K562 (cell line): ENCODE measurements around the gene PELI2. TPM values are rescaled to one million over a fixed set of nuclear protein-coding genes. Genes with fewer than 3 reads are reported as not detected.

Experiments used
- ATAC-seq: fragments of 200-7000 bp; cut with Tn5 transposase; 3 replicates; pipeline ENCODE4 v1.9.1; 2020; ENCODE audit warnings: moderate library complexity
- BruUV-seq: library from RNA; stranded (reverse); fragments of 400-500 nt; replicated peaks from 2 replicates; lab custom pipeline; 2021; lab: Mats Ljungman, UMichigan
- CTCF ChIA-PET: fragments of 300-600 bp; formaldehyde crosslinking; extraction: SDS; loops from one replicate; lab custom pipeline; 2021; ENCODE audit warnings: low intra/inter-chr PET ratio; lab: Yijun Ruan, JAX
- POLR2A ChIA-PET: fragments of 300-600, 350-650 bp; sonication (Branson Sonifier 250); formaldehyde crosslinking; extraction: SDS; loops from one replicate; lab custom pipeline; 2021; ENCODE audit warnings: antibody characterized with exemption, inconsistent platforms; lab: Yijun Ruan, JAX
- DNase-seq, 4 experiments: peaks; one replicate each; pipeline versions ENCODE4 v3.0.0 to v3.0.0-alpha.2; 2011 to 2018; ENCODE audit warnings: low spot score in 3 of 4, mixed read lengths in 3 of 4; ENCODE audit errors: extremely low read depth in 1 of 4
- FAIRE-seq: peaks from 2 replicates; lab custom pipeline; 2011; peaks lifted over from hg19 to GRCh38; lab: Jason Lieb, UNC
- H2AFZ ChIP-seq: 2 replicates; pipeline ENCODE4 v1.6.0; 2011; ENCODE audit warnings: low read depth, low read length, control low read depth, inconsistent platforms
- H3K27ac ChIP-seq: fragments of 200-600 bp; 3 replicates; pipeline ENCODE4 v1.8.0; 2011; ENCODE audit warnings: low read depth, mild to moderate bottlenecking, control low read depth, inconsistent platforms, low read length, moderate library complexity, mixed read lengths; ENCODE audit errors: extremely low read depth
- H3K27me3 ChIP-seq, 2 experiments: fragments of 300-600 bp in 1 of 2; 2 replicates in 1 of 2; 3 replicates in 1 of 2; pipeline versions ENCODE4 v1.6.0 to v1.8.0; 2011; ENCODE audit warnings: inconsistent platforms in 2 of 2, low read length in 2 of 2, mild to moderate bottlenecking in 1 of 2, mixed read lengths in 1 of 2, moderate library complexity in 1 of 2; ENCODE audit not compliant: control insufficient read depth in 2 of 2, insufficient read depth in 2 of 2
- H3K36me3 ChIP-seq: fragments of 300-600 bp; 3 replicates; pipeline ENCODE4 v1.8.0; 2011; ENCODE audit warnings: mild to moderate bottlenecking, low read length, inconsistent platforms; ENCODE audit not compliant: control insufficient read depth, insufficient read depth
- H3K4me1 ChIP-seq, 2 experiments: fragments of 200-600 bp in 1 of 2; replicated peaks in 1 of 2; 2 replicates in 1 of 2; 3 replicates in 1 of 2; pipeline versions ENCODE4 v1.5.1 to v1.8.0; 2011; ENCODE audit warnings: inconsistent platforms in 2 of 2, low read length in 2 of 2, mild to moderate bottlenecking in 1 of 2, mixed read lengths in 1 of 2, moderate library complexity in 1 of 2; ENCODE audit not compliant: control insufficient read depth in 2 of 2, insufficient read depth in 2 of 2
- H3K4me2 ChIP-seq: 2 replicates; pipeline ENCODE4 v1.6.1; 2011; ENCODE audit warnings: low read length, control low read depth, inconsistent platforms, mixed read lengths; ENCODE audit not compliant: insufficient read depth
- H3K4me3 ChIP-seq: fragments of 200-600 bp; sonication (generic), shearing (Covaris generic); 2 replicates; pipeline ENCODE4 v1.5.1; 2016; ENCODE audit warnings: control low read depth, inconsistent platforms
- H3K79me2 ChIP-seq: fragments of 200-600 bp; 3 replicates; pipeline ENCODE4 v1.8.0; 2011; ENCODE audit warnings: low read length, inconsistent platforms; ENCODE audit not compliant: control insufficient read depth, insufficient read depth
- H3K9ac ChIP-seq, 2 experiments: 2 replicates each; pipeline versions ENCODE4 v1.6.0 to v1.6.1; 2011; ENCODE audit warnings: low read depth in 2 of 2, low read length in 2 of 2, control low read depth in 1 of 2, inconsistent platforms in 1 of 2, mild to moderate bottlenecking in 1 of 2, mixed read lengths in 1 of 2; ENCODE audit not compliant: insufficient read depth in 1 of 2
- H3K9me1 ChIP-seq: one replicate; pipeline ENCODE4 v1.6.0; 2011; ENCODE audit warnings: inconsistent platforms, mild to moderate bottlenecking, low read length, moderate library complexity; ENCODE audit not compliant: control insufficient read depth, insufficient read depth
- H3K9me3 ChIP-seq: replicated peaks from 2 replicates; pipeline ENCODE4 v1.5.1; 2011; ENCODE audit warnings: low read depth, low read length, inconsistent platforms; ENCODE audit not compliant: control insufficient read depth, insufficient read depth
- H4K20me1 ChIP-seq: replicated peaks from 2 replicates; pipeline ENCODE4 v1.6.1; 2011; ENCODE audit warnings: low read length, inconsistent platforms, mixed read lengths; ENCODE audit not compliant: control insufficient read depth, insufficient read depth
- CAMTA2 ChIP-seq: fragments of 250-450 bp; sonication (Bioruptor Pico); conservative IDR thresholded peaks from 2 replicates; pipeline ENCODE4 v1.5.1; 2022
- DLX4 ChIP-seq: fragments of 250-450 bp; sonication (Bioruptor Pico); IDR thresholded peaks from 2 replicates; pipeline ENCODE4 v1.6.1; 2021; ENCODE audit warnings: mild to moderate bottlenecking
- FOXM1 ChIP-seq, 2 experiments: fragments of 450-650 bp in 1 of 2; sonication (generic) in 1 of 2; formaldehyde crosslinking in 1 of 2; IDR thresholded peaks; 2 replicates each; pipeline versions ENCODE4 v1.6.1 to v1.9.0; 2017 to 2022; ENCODE audit warnings: low read depth in 2 of 2, mild to moderate bottlenecking in 2 of 2, missing genetic modification reagents in 1 of 2, moderate library complexity in 1 of 2
- GATAD2B ChIP-seq: fragments of 450-650 bp; IDR thresholded peaks from 2 replicates; pipeline ENCODE4 v1.6.1; 2017; ENCODE audit warnings: mild to moderate bottlenecking, borderline replicate concordance
- HOXB6 ChIP-seq: fragments of 250-450 bp; sonication (Bioruptor Pico); IDR thresholded peaks from 2 replicates; pipeline ENCODE4 v1.5.1; 2022; ENCODE audit warnings: mild to moderate bottlenecking, borderline replicate concordance
- OTX1 ChIP-seq: fragments of 450-650 bp; formaldehyde crosslinking; IDR thresholded peaks from 2 replicates; pipeline ENCODE4 v1.4.0; 2022; ENCODE audit warnings: mild to moderate bottlenecking
- POU5F1 ChIP-seq: fragments of 150-350 bp; IDR thresholded peaks from 2 replicates; pipeline ENCODE4 v1.6.1; 2014; ENCODE audit warnings: borderline replicate concordance, low read length, low read depth, mild to moderate bottlenecking; ENCODE audit not compliant: partially characterized antibody
- PREB ChIP-seq: sonication (generic); formaldehyde crosslinking; IDR thresholded peaks from 2 replicates; pipeline ENCODE4 v1.8.1; 2023; ENCODE audit warnings: mild to moderate bottlenecking, missing genetic modification reagents
- SMARCB1 ChIP-seq: IDR thresholded peaks from 2 replicates; pipeline ENCODE4 v1.6.1; 2011; ENCODE audit warnings: improper control_type of control experiment, low read depth; ENCODE audit not compliant: insufficient read length
- VEZF1 ChIP-seq: fragments of 200-800 bp; sonication (Bioruptor generic); IDR thresholded peaks from 2 replicates; pipeline ENCODE4 v1.6.1; 2017; ENCODE audit warnings: missing genetic modification characterization, missing compliant biosample characterization
- ZKSCAN3 ChIP-seq: fragments of 250-450 bp; sonication (Bioruptor Pico); IDR thresholded peaks from 2 replicates; pipeline ENCODE4 v1.4.0; 2020
- ZNF277 ChIP-seq: fragments of 250-450 bp; sonication (Bioruptor Pico); IDR thresholded peaks from 2 replicates; pipeline ENCODE4 v1.8.0; 2022; ENCODE audit warnings: inconsistent platforms, mild to moderate bottlenecking, moderate library complexity, borderline replicate concordance
- ZNF75A ChIP-seq: fragments of 450-650 bp; formaldehyde crosslinking; IDR thresholded peaks from 2 replicates; pipeline ENCODE4 v1.4.0; 2020; ENCODE audit warnings: mild to moderate bottlenecking
- WGBS: fragments of 100-300 bp; shearing (Covaris generic); methylation state at CpG from one replicate; pipeline ENCODE4 v1.1.6; 2016; ENCODE audit warnings: low coverage, mixed read lengths; ENCODE audit not compliant: insufficient coverage; ENCODE audit errors: missing lambda C conversion rate; 5-methylcytosine and 5-hydroxymethylcytosine counted together
- in situ Hi-C: fragments of 300-500 bp; cut with MboI; formaldehyde crosslinking; loops from 4 replicates; pipeline ENCODE4 v1.15.0; 2018; ENCODE audit warnings: inconsistent platforms, mixed read lengths
- intact Hi-C: fragments of 100-400 bp; cut with micrococcal nuclease; formaldehyde crosslinking; loops from 2 replicates; pipeline ENCODE4 v1.14.2; 2022
- polyA plus RNA-seq, 8 experiments: library from polyadenylated mRNA; depleted of rRNA in 4 of 8; stranded (reverse) in 5 of 8; unstranded in 3 of 8; fragments of >200 nt; fragmentation: Nextera tagmentation in 2 of 8; fragmentation: Illumina TruSeq in 1 of 8; extraction: Ambion mirVana in 2 of 8; extraction: Trizol in 1 of 8; gene quantifications; 2 replicates each; pipeline versions ENCODE4 v1.2.1 to v1.2.3, GENCODE V29; 2011 to 2014; ENCODE audit warnings: inconsistent platforms in 1 of 8, missing spikeins in 1 of 8
- total RNA-seq, 7 experiments: library from RNA; depleted of rRNA in 6 of 7; stranded (reverse); fragments of >200 nt in 6 of 7; fragmentation: Illumina TruSeq in 2 of 7; extraction: Trizol in 2 of 7; gene quantifications; 2 replicates each; pipeline versions ENCODE4 v1.2.1 to v1.2.3, GENCODE V29; 2011 to 2021; ENCODE audit warnings: low replicate concordance in 1 of 7

Gene PELI2
- total and polyA plus RNA-seq, 9 of the 15 experiments (the other 6 are each of a cell fraction or from before 2014, with no cell fraction given) = 0.20 to 1.5 (median 0.44) TPM

- Histone ChIP-seq H3K4me2 (no peak overlapping the region), H3K27me3 (no peaks in the 10 kb centered on the region), H3K4me1 (no peaks in the 10 kb centered on the region), H4K20me1 (no peaks in the 10 kb centered on the region), H3K4me3 (no peak overlapping the region), H3K79me2 (no peaks in the 10 kb centered on the region), H3K9ac (no peak overlapping the region), H3K9me3 (no peaks in the 10 kb centered on the region), H3K9me1 (no peaks in the 10 kb centered on the region), H2AFZ (no peak overlapping the region), H3K36me3 (no peaks in the 10 kb centered on the region), H3K27ac (no peak overlapping the region)
- intact Hi-C loops = no loop called here
- ATAC-seq (no peak), DNase-seq (no peak), FAIRE-seq (no peak)
- WGBS = 3% methylated on average over 3 of the region's 3 CpGs
- BruUV-seq = no TSS peak
- POLR2A ChIA-PET = no interaction called here
- TF ChIP-seq FOXM1 (IDR thresholded peaks at IDR 0.05; ENCODE audit: low read depth) = no peak
- no peak for TF ChIP-seq FOXM1 (CRISPR knock-in tag; IDR thresholded peaks at IDR 0.05; ENCODE audit: low read depth)
- TF ChIP-seq PREB = no peak
- TF ChIP-seq CAMTA2 (CRISPR knock-in tag) = no peak
- TF ChIP-seq SMARCB1 = no peak
- no peak for TF ChIP-seq VEZF1 (CRISPR knock-in tag)
- no peak for TF ChIP-seq OTX1 (CRISPR knock-in tag)
- TF ChIP-seq DLX4 (CRISPR knock-in tag) = no peak
- TF ChIP-seq ZKSCAN3 (CRISPR knock-in tag) = no peak
- no peak for TF ChIP-seq GATAD2B
- TF ChIP-seq HOXB6 (CRISPR knock-in tag) = no peak
- no peak for TF ChIP-seq ZNF75A
- no peak for TF ChIP-seq POU5F1
- TF ChIP-seq ZNF277 (CRISPR knock-in tag) = no peak
- in situ Hi-C loops = no loop called here
- CTCF ChIA-PET = no interaction called here
These were observed 144.3 kb downstream of the PELI2 start for GRCh38 chr14:56262530-56262929.
